ENCODE measurements around the gene FLNC.

FLNC gene

GRCh38 chr7:128833148-128833945 is 3.1 kb downstream of the FLNC start:
- Histone ChIP-seq H3K27me3 (ENCODE audit: low read depth, low read length) (peaks cover 4% of the 10 kb centered on the region), H3K36me3 (ENCODE audit: control insufficient read depth in 1 of 2, insufficient read depth in 2 of 2, low read length in 2 of 2) (peaks cover 18 to 32% of the 10 kb centered on the region in 2 donors), H3K4me3 (ENCODE audit: low read depth in 1 of 2, low read length in 2 of 2) (peak overlapping the region; percentile 67 to 76), H3K4me1 (ENCODE audit: control insufficient read depth in 1 of 2, insufficient read depth in 2 of 2, low read length in 2 of 2) (peaks cover 3 to 44% of the 10 kb centered on the region in 2 donors), H3K9me3 (ENCODE audit: control insufficient read depth in 1 of 2, low read length in 2 of 2) (no peaks in the 10 kb centered on the region), H3K27ac (ENCODE audit: low read length) (peak overlapping the region; percentile 90)

- Histone ChIP-seq H3K4me1 (ENCODE audit: control insufficient read depth in 1 of 2, insufficient read depth in 2 of 2, low read length in 2 of 2) (peaks cover 0 to 44% of the 10 kb centered on the region in 2 donors), H3K36me3 (ENCODE audit: control insufficient read depth in 1 of 2, insufficient read depth in 2 of 2, low read length in 2 of 2) (peaks cover 23 to 38% of the 10 kb centered on the region in 2 donors), H3K27me3 (ENCODE audit: low read depth, low read length) (peaks cover 4% of the 10 kb centered on the region), H3K27ac (ENCODE audit: low read length) (no peak overlapping the region), H3K9me3 (ENCODE audit: control insufficient read depth in 1 of 2, low read length in 2 of 2) (no peaks in the 10 kb centered on the region), H3K4me3 (ENCODE audit: low read depth in 1 of 2, low read length in 2 of 2) (peak overlapping the region; percentile 19 to 76)
Measured at GRCh38 chr7:128833946-128834325, 3.7 kb downstream of the FLNC start.

- H3K36me3 ChIP-seq (ENCODE audit: control insufficient read depth in 1 of 2, insufficient read depth in 2 of 2, low read length in 2 of 2), result peaks cover 34 to 52% of the 10 kb centered on the region in 2 donors
- H3K9me3 ChIP-seq (ENCODE audit: control insufficient read depth in 1 of 2, low read length in 2 of 2), result no peaks in the 10 kb centered on the region
- H3K27me3 ChIP-seq (ENCODE audit: low read depth, low read length), result no peaks in the 10 kb centered on the region
- peak overlapping the region; percentile 58 for H3K27ac ChIP-seq (ENCODE audit: low read length)
- H3K4me1 ChIP-seq (ENCODE audit: control insufficient read depth in 1 of 2, insufficient read depth in 2 of 2, low read length in 2 of 2), result peaks cover 0 to 36% of the 10 kb centered on the region in 2 donors
- peak overlapping the region in 1 of 2 donors; percentile 37 for H3K4me3 ChIP-seq (ENCODE audit: low read depth in 1 of 2, low read length in 2 of 2)
Measured at GRCh38 chr7:128835231-128835751, 5.1 kb downstream of the FLNC start.

GRCh38 chr7:128835790-128836641 is 5.8 kb downstream of the FLNC start:
- H3K27me3 ChIP-seq (ENCODE audit: low read depth, low read length), result no peaks in the 10 kb centered on the region
- peak overlapping the region in 1 of 2 donors; percentile 37 for H3K4me3 ChIP-seq (ENCODE audit: low read depth in 1 of 2, low read length in 2 of 2)
- peaks cover 0 to 32% of the 10 kb centered on the region in 2 donors for H3K4me1 ChIP-seq (ENCODE audit: control insufficient read depth in 1 of 2, insufficient read depth in 2 of 2, low read length in 2 of 2)
- peak overlapping the region; percentile 72 for H3K27ac ChIP-seq (ENCODE audit: low read length)
- no peaks in the 10 kb centered on the region for H3K9me3 ChIP-seq (ENCODE audit: control insufficient read depth in 1 of 2, low read length in 2 of 2)
- H3K36me3 ChIP-seq (ENCODE audit: control insufficient read depth in 1 of 2, insufficient read depth in 2 of 2, low read length in 2 of 2), result peaks cover 37 to 59% of the 10 kb centered on the region in 2 donors

- Histone ChIP-seq H3K9me3 (ENCODE audit: control insufficient read depth in 1 of 2, low read length in 2 of 2) (no peaks in the 10 kb centered on the region), H3K4me1 (ENCODE audit: control insufficient read depth in 1 of 2, insufficient read depth in 2 of 2, low read length in 2 of 2) (peaks cover 0 to 32% of the 10 kb centered on the region in 2 donors), H3K27me3 (ENCODE audit: low read depth, low read length) (no peaks in the 10 kb centered on the region), H3K4me3 (ENCODE audit: low read depth in 1 of 2, low read length in 2 of 2) (peak overlapping the region in 1 of 2 donors; percentile 17), H3K27ac (ENCODE audit: low read length) (peak overlapping the region; percentile 72), H3K36me3 (ENCODE audit: control insufficient read depth in 1 of 2, insufficient read depth in 2 of 2, low read length in 2 of 2) (peaks cover 40 to 67% of the 10 kb centered on the region in 2 donors)
Measured at GRCh38 chr7:128836729-128837348, 6.6 kb downstream of the FLNC start.

- no peak overlapping the region for H3K4me3 ChIP-seq (ENCODE audit: low read depth in 1 of 2, low read length in 2 of 2)
- H3K4me1 ChIP-seq (ENCODE audit: control insufficient read depth in 1 of 2, insufficient read depth in 2 of 2, low read length in 2 of 2), result peaks cover 0 to 29% of the 10 kb centered on the region in 2 donors
- no peaks in the 10 kb centered on the region for H3K27me3 ChIP-seq (ENCODE audit: low read depth, low read length)
- no peak overlapping the region for H3K27ac ChIP-seq (ENCODE audit: low read length)
- no peaks in the 10 kb centered on the region for H3K9me3 ChIP-seq (ENCODE audit: control insufficient read depth in 1 of 2, low read length in 2 of 2)
- peaks cover 43 to 74% of the 10 kb centered on the region in 2 donors for H3K36me3 ChIP-seq (ENCODE audit: control insufficient read depth in 1 of 2, insufficient read depth in 2 of 2, low read length in 2 of 2)
Measured at GRCh38 chr7:128837521-128837921, 7.3 kb downstream of the FLNC start.

GRCh38 chr7:128838109-128838779 is 8.0 kb downstream of the FLNC start:
- Histone ChIP-seq H3K27me3 (ENCODE audit: low read depth, low read length) (no peaks in the 10 kb centered on the region), H3K9me3 (ENCODE audit: control insufficient read depth in 1 of 2, low read length in 2 of 2) (no peaks in the 10 kb centered on the region), H3K4me3 (ENCODE audit: low read depth in 1 of 2, low read length in 2 of 2) (no peak overlapping the region), H3K27ac (ENCODE audit: low read length) (no peak overlapping the region), H3K4me1 (ENCODE audit: control insufficient read depth in 1 of 2, insufficient read depth in 2 of 2, low read length in 2 of 2) (peaks cover 0 to 24% of the 10 kb centered on the region in 2 donors), H3K36me3 (ENCODE audit: control insufficient read depth in 1 of 2, insufficient read depth in 2 of 2, low read length in 2 of 2) (peaks cover 43 to 81% of the 10 kb centered on the region in 2 donors)

GRCh38 chr7:128838981-128839731 is 8.9 kb downstream of the FLNC start:
- Histone ChIP-seq H3K27me3 (ENCODE audit: low read depth, low read length) (no peaks in the 10 kb centered on the region), H3K27ac (ENCODE audit: low read length) (no peak overlapping the region), H3K9me3 (ENCODE audit: control insufficient read depth in 1 of 2, low read length in 2 of 2) (no peaks in the 10 kb centered on the region), H3K4me3 (ENCODE audit: low read depth in 1 of 2, low read length in 2 of 2) (no peak overlapping the region), H3K4me1 (ENCODE audit: control insufficient read depth in 1 of 2, insufficient read depth in 2 of 2, low read length in 2 of 2) (peaks cover 0 to 24% of the 10 kb centered on the region in 2 donors), H3K36me3 (ENCODE audit: control insufficient read depth in 1 of 2, insufficient read depth in 2 of 2, low read length in 2 of 2) (peaks cover 51 to 90% of the 10 kb centered on the region in 2 donors)

GRCh38 chr7:128839751-128840177 is 9.6 kb downstream of the FLNC start:
- no peak overlapping the region for H3K27ac ChIP-seq (ENCODE audit: low read length)
- peaks cover 53 to 96% of the 10 kb centered on the region in 2 donors for H3K36me3 ChIP-seq (ENCODE audit: control insufficient read depth in 1 of 2, insufficient read depth in 2 of 2, low read length in 2 of 2)
- H3K4me1 ChIP-seq (ENCODE audit: control insufficient read depth in 1 of 2, insufficient read depth in 2 of 2, low read length in 2 of 2), result peaks cover 0 to 21% of the 10 kb centered on the region in 2 donors
- no peaks in the 10 kb centered on the region for H3K9me3 ChIP-seq (ENCODE audit: control insufficient read depth in 1 of 2, low read length in 2 of 2)
- H3K4me3 ChIP-seq (ENCODE audit: low read depth in 1 of 2, low read length in 2 of 2), result no peak overlapping the region
- no peaks in the 10 kb centered on the region for H3K27me3 ChIP-seq (ENCODE audit: low read depth, low read length)
